ENCODE data around the gene SEPHS2.

- TF ChIP-seq POLR2A (IDR thresholded peaks at IDR 0.05), result no peak
- TF ChIP-seq, protein P1, sequence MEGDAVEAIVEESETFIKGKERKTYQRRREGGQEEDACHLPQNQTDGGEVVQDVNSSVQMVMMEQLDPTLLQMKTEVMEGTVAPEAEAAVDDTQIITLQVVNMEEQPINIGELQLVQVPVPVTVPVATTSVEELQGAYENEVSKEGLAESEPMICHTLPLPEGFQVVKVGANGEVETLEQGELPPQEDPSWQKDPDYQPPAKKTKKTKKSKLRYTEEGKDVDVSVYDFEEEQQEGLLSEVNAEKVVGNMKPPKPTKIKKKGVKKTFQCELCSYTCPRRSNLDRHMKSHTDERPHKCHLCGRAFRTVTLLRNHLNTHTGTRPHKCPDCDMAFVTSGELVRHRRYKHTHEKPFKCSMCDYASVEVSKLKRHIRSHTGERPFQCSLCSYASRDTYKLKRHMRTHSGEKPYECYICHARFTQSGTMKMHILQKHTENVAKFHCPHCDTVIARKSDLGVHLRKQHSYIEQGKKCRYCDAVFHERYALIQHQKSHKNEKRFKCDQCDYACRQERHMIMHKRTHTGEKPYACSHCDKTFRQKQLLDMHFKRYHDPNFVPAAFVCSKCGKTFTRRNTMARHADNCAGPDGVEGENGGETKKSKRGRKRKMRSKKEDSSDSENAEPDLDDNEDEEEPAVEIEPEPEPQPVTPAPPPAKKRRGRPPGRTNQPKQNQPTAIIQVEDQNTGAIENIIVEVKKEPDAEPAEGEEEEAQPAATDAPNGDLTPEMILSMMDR (IDR thresholded peaks at IDR 0.05), result no peak
Measured at GRCh38 chr16:30457256-30457655, 11.6 kb upstream of the SEPHS2 start.

Measured in right lobe of liver (tissue), 4 donors.